Measurements from ENCODE around the gene CDS2.

Gene CDS2

DNA sequence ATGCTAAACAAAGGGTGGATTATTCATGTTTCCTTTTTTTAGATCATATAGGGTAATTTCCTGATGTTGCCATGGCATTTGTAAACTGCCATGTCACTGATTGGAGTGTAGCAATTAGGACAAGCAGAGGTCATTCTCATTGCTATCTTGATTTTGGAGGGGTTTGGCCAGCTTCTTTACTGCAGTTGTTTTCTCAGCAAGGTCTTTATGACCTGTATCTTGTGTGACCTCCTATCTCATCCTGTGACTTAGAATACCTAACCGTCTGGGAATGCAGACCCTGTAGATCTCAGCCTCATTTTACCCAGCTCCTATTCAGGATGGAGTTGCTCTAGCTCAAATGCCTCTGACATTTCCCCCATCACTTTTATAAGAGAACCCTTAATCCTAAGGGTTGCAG is 53.6 kb downstream of the CDS2 start:
- Histone ChIP-seq H2AK5ac (ENCODE audit: low read depth, low read length) (no peak overlapping the region), H3K27me3 (ENCODE audit: control insufficient read depth in 3 of 3, insufficient read depth in 3 of 3, low read depth in 1 of 3, low read length in 3 of 3) (no peaks in the 10 kb centered on the region), H3K9ac (ENCODE audit: low read depth, low read length, poor library complexity) (no peak overlapping the region), H4K91ac (ENCODE audit: low read depth, low read length, poor library complexity) (no peak overlapping the region), H2BK12ac (ENCODE audit: low read length) (no peak overlapping the region), H2BK5ac (ENCODE audit: low read length) (no peak overlapping the region), H3K14ac (ENCODE audit: low read length) (no peak overlapping the region), H3K36me3 (replicated peaks in 1 of 2; ENCODE audit: control insufficient read depth in 2 of 2, insufficient read depth in 2 of 2, low read length in 2 of 2) (peaks cover 11 to 90% of the 10 kb centered on the region in 2 donors), H3K4me2 (ENCODE audit: insufficient read depth, low read length, poor library complexity, severe bottlenecking) (no peak overlapping the region), H3K4ac (ENCODE audit: low read length) (no peak overlapping the region), H3K4me3 (ENCODE audit: low read length in 2 of 2) (no peak overlapping the region), H3K27ac (replicated peaks; ENCODE audit: low read length) (no peak overlapping the region), H2AFZ (ENCODE audit: low read length) (no peak overlapping the region), H3K18ac (ENCODE audit: low read length) (no peak overlapping the region), H3K23ac (ENCODE audit: low read depth, low read length, poor library complexity) (no peak overlapping the region), H3K79me1 (ENCODE audit: low read depth, low read length) (no peaks in the 10 kb centered on the region), H3K4me1 (ENCODE audit: control insufficient read depth in 2 of 2, insufficient read depth in 1 of 2, low read depth in 1 of 2, low read length in 2 of 2) (peaks cover 0 to 7% of the 10 kb centered on the region in 2 donors), H2BK120ac (ENCODE audit: low read depth, low read length) (no peak overlapping the region), H4K8ac (ENCODE audit: low read depth, low read length) (no peak overlapping the region), H2BK15ac (ENCODE audit: low read length) (no peak overlapping the region), H3K9me3 (replicated peaks in 1 of 2; ENCODE audit: control insufficient read depth in 2 of 2, insufficient read depth in 1 of 2, low read depth in 1 of 2, low read length in 2 of 2) (no peaks in the 10 kb centered on the region)
- DNase-seq (ENCODE audit: low spot score), result no peak
- WGBS, 2 donors (ENCODE audit: extremely low coverage in 2 of 2, insufficient read length in 2 of 2, insufficient replicate concordance in 1 of 2), result no CpG with 5 or more reads among the region's 1 CpG

DNA sequence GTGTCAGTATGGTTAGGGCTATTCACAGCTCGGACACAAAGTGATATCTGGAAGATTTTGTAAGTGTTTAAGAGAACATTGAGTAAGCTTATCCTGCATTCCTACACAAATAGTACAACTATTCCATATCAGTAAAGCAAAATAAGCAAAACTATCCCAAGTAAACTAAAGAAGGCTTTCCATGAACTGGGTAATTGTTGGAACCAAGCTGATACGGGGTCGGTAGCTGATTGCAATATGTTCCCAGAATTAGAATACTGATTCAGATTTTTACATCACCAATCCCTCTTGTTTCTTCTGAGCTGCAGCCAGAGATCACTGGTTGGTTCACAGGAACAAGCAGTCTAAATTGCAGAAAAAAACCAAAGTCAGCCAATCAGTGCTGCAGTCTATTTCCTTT is 54.1 kb downstream of the CDS2 start:
- Histone ChIP-seq H2AK5ac (ENCODE audit: low read depth, low read length) (no peak overlapping the region), H3K9ac (ENCODE audit: low read depth, low read length, poor library complexity) (no peak overlapping the region), H3K18ac (ENCODE audit: low read length) (no peak overlapping the region), H2BK12ac (ENCODE audit: low read length) (no peak overlapping the region), H3K27me3 (ENCODE audit: control insufficient read depth in 3 of 3, insufficient read depth in 3 of 3, low read depth in 1 of 3, low read length in 3 of 3) (no peaks in the 10 kb centered on the region), H2AFZ (ENCODE audit: low read length) (no peak overlapping the region), H3K36me3 (replicated peaks in 1 of 2; ENCODE audit: control insufficient read depth in 2 of 2, insufficient read depth in 2 of 2, low read length in 2 of 2) (peaks cover 16 to 95% of the 10 kb centered on the region in 2 donors), H2BK15ac (ENCODE audit: low read length) (no peak overlapping the region), H2BK5ac (ENCODE audit: low read length) (no peak overlapping the region), H4K8ac (ENCODE audit: low read depth, low read length) (no peak overlapping the region), H3K9me3 (replicated peaks in 1 of 2; ENCODE audit: control insufficient read depth in 2 of 2, insufficient read depth in 1 of 2, low read depth in 1 of 2, low read length in 2 of 2) (no peaks in the 10 kb centered on the region), H3K23ac (ENCODE audit: low read depth, low read length, poor library complexity) (no peak overlapping the region), H3K4me3 (ENCODE audit: low read length in 2 of 2) (no peak overlapping the region), H3K4ac (ENCODE audit: low read length) (no peak overlapping the region), H2BK120ac (ENCODE audit: low read depth, low read length) (no peak overlapping the region), H4K91ac (ENCODE audit: low read depth, low read length, poor library complexity) (no peak overlapping the region), H3K14ac (ENCODE audit: low read length) (no peak overlapping the region), H3K4me2 (ENCODE audit: insufficient read depth, low read length, poor library complexity, severe bottlenecking) (no peak overlapping the region), H3K27ac (replicated peaks; ENCODE audit: low read length) (no peak overlapping the region), H3K4me1 (ENCODE audit: control insufficient read depth in 2 of 2, insufficient read depth in 1 of 2, low read depth in 1 of 2, low read length in 2 of 2) (peaks cover 0 to 4% of the 10 kb centered on the region in 2 donors), H3K79me1 (ENCODE audit: low read depth, low read length) (peaks cover 2% of the 10 kb centered on the region)
- WGBS, 2 donors (ENCODE audit: extremely low coverage in 2 of 2, insufficient read length in 2 of 2, insufficient replicate concordance in 1 of 2), result no CpG with 5 or more reads among the region's 3 CpGs
- DNase-seq (ENCODE audit: low spot score), result no peak

GRCh38 chr20:5181492-5181891 is 54.7 kb downstream of the CDS2 start:
- H2BK120ac ChIP-seq (ENCODE audit: low read depth, low read length), result no peak overlapping the region
- no peak overlapping the region for H3K4me2 ChIP-seq (ENCODE audit: insufficient read depth, low read length, poor library complexity, severe bottlenecking)
- H2AFZ ChIP-seq (ENCODE audit: low read length), result no peak overlapping the region
- no peak overlapping the region for H3K9ac ChIP-seq (ENCODE audit: low read depth, low read length, poor library complexity)
- peaks cover 2% of the 10 kb centered on the region for H3K79me1 ChIP-seq (ENCODE audit: low read depth, low read length)
- H4K8ac ChIP-seq (ENCODE audit: low read depth, low read length), result no peak overlapping the region
- H3K36me3 ChIP-seq (replicated peaks in 1 of 2; ENCODE audit: control insufficient read depth in 2 of 2, insufficient read depth in 2 of 2, low read length in 2 of 2), result peaks cover 18 to 97% of the 10 kb centered on the region in 2 donors
- H3K4ac ChIP-seq (ENCODE audit: low read length), result no peak overlapping the region
- H3K4me1 ChIP-seq (ENCODE audit: control insufficient read depth in 2 of 2, insufficient read depth in 1 of 2, low read depth in 1 of 2, low read length in 2 of 2), result peaks cover 0 to under 1% of the 10 kb centered on the region in 2 donors
- no peak overlapping the region for H3K23ac ChIP-seq (ENCODE audit: low read depth, low read length, poor library complexity)
- H3K27ac ChIP-seq (replicated peaks; ENCODE audit: low read length), result no peak overlapping the region
- no peak overlapping the region for H2AK5ac ChIP-seq (ENCODE audit: low read depth, low read length)
- no peak overlapping the region for H2BK12ac ChIP-seq (ENCODE audit: low read length)
- no peak for DNase-seq (ENCODE audit: low spot score)
- no peak overlapping the region for H4K91ac ChIP-seq (ENCODE audit: low read depth, low read length, poor library complexity)
- no peaks in the 10 kb centered on the region for H3K9me3 ChIP-seq (replicated peaks in 1 of 2; ENCODE audit: control insufficient read depth in 2 of 2, insufficient read depth in 1 of 2, low read depth in 1 of 2, low read length in 2 of 2)
- no peak overlapping the region for H3K14ac ChIP-seq (ENCODE audit: low read length)
- no peak overlapping the region for H3K18ac ChIP-seq (ENCODE audit: low read length)
- no peaks in the 10 kb centered on the region for H3K27me3 ChIP-seq (ENCODE audit: control insufficient read depth in 3 of 3, insufficient read depth in 3 of 3, low read depth in 1 of 3, low read length in 3 of 3)
- no CpG with 5 or more reads among the region's 2 CpGs for WGBS, 2 donors (ENCODE audit: extremely low coverage in 2 of 2, insufficient read length in 2 of 2, insufficient replicate concordance in 1 of 2)
- no peak overlapping the region for H2BK15ac ChIP-seq (ENCODE audit: low read length)
- H2BK5ac ChIP-seq (ENCODE audit: low read length), result no peak overlapping the region
- no peak overlapping the region for H3K4me3 ChIP-seq (ENCODE audit: low read length in 2 of 2)

DNA sequence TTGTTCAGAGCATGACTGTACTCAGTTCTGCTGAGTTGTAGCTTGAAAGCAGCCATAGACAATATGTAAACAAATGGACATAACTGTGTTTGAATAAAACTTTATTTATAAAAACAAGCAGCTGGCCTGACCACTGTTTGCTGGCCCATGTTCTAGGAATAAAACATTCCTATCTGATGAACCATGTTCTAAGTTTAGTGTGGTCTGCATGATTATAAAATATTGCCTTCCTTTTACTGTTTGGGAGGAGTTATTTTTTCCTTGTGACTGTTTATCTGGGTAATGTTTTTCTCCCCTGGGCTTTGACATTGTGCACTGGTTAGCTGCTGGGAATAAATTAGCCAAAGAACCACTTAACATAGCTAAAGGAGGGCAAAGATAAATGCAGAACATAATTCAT is 55.1 kb downstream of the CDS2 start:
- Histone ChIP-seq H4K8ac (ENCODE audit: low read depth, low read length) (no peak overlapping the region), H3K27ac (replicated peaks; ENCODE audit: low read length) (no peak overlapping the region), H3K4me3 (ENCODE audit: low read length in 2 of 2) (no peak overlapping the region), H3K18ac (ENCODE audit: low read length) (no peak overlapping the region), H2BK120ac (ENCODE audit: low read depth, low read length) (no peak overlapping the region), H2AK5ac (ENCODE audit: low read depth, low read length) (no peak overlapping the region), H3K79me1 (ENCODE audit: low read depth, low read length) (peaks cover 2% of the 10 kb centered on the region), H4K91ac (ENCODE audit: low read depth, low read length, poor library complexity) (no peak overlapping the region), H3K4me2 (ENCODE audit: insufficient read depth, low read length, poor library complexity, severe bottlenecking) (no peak overlapping the region), H2BK12ac (ENCODE audit: low read length) (no peak overlapping the region), H3K9me3 (replicated peaks in 1 of 2; ENCODE audit: control insufficient read depth in 2 of 2, insufficient read depth in 1 of 2, low read depth in 1 of 2, low read length in 2 of 2) (no peaks in the 10 kb centered on the region), H3K36me3 (replicated peaks in 1 of 2; ENCODE audit: control insufficient read depth in 2 of 2, insufficient read depth in 2 of 2, low read length in 2 of 2) (peaks cover 20 to 97% of the 10 kb centered on the region in 2 donors), H3K4ac (ENCODE audit: low read length) (no peak overlapping the region), H2BK5ac (ENCODE audit: low read length) (no peak overlapping the region), H3K14ac (ENCODE audit: low read length) (no peak overlapping the region), H3K9ac (ENCODE audit: low read depth, low read length, poor library complexity) (no peak overlapping the region), H2AFZ (ENCODE audit: low read length) (no peak overlapping the region), H3K23ac (ENCODE audit: low read depth, low read length, poor library complexity) (no peak overlapping the region), H3K27me3 (ENCODE audit: control insufficient read depth in 3 of 3, insufficient read depth in 3 of 3, low read depth in 1 of 3, low read length in 3 of 3) (no peaks in the 10 kb centered on the region), H2BK15ac (ENCODE audit: low read length) (no peak overlapping the region), H3K4me1 (ENCODE audit: control insufficient read depth in 2 of 2, insufficient read depth in 1 of 2, low read depth in 1 of 2, low read length in 2 of 2) (no peaks in the 10 kb centered on the region)
- no peak for DNase-seq (ENCODE audit: low spot score)

Measured in neuronal stem cell (in vitro differentiated cells).